Thyroid gland (tissue), 4 donors: Measurements from ENCODE around the gene SORL1.

Source experiments
- CTCF ChIP-seq, 6 experiments: fragments of 200-600 bp in 3 of 6; fragments of 450-650 bp in 3 of 6; sonication (generic) in 3 of 6; IDR thresholded peaks; one replicate each; pipeline ENCODE4 v1.5.1; 2016 to 2019; ENCODE audit warnings: antibody characterized with exemption in 6 of 6, mild to moderate bottlenecking in 2 of 6, inconsistent platforms in 1 of 6, moderate library complexity in 1 of 6
- POLR2A ChIP-seq, 2 donors: fragments of 450-650 bp; IDR thresholded peaks; one replicate each; pipeline ENCODE4 v1.6.1; 2017; ENCODE audit warnings: antibody characterized with exemption in 2 of 2, mild to moderate bottlenecking in 2 of 2, moderate library complexity in 1 of 2

GRCh38 chr11:121417607-121418006, 34.5 kb upstream of the SORL1 start:
- TF ChIP-seq CTCF (IDR thresholded peaks at IDR 0.05) (no peak), POLR2A (IDR thresholded peaks at IDR 0.05) (no peak)
